AG04450 (cell line): ENCODE results near the gene ANXA10. TPM values are rescaled to one million over a fixed set of nuclear protein-coding genes. Genes with fewer than 3 reads are reported as not detected.

Experiments used
- CTCF ChIA-PET: fragments of 300-600, 350-600 bp; formaldehyde crosslinking; extraction: SDS; loops from one replicate; lab custom pipeline; 2022; ENCODE audit warnings: antibody characterized with exemption, inconsistent platforms; lab: Charles Lee
- POLR2A ChIA-PET: fragments of 350-600 bp; formaldehyde crosslinking; extraction: SDS; loops from one replicate; lab custom pipeline; 2021; ENCODE audit warnings: antibody characterized with exemption, inconsistent platforms; lab: Yijun Ruan, JAX
- DNase-seq: peaks from one replicate; pipeline ENCODE4 v3.0.0-alpha.2; 2011; ENCODE audit warnings: low read depth, low spot score
- H3K27ac ChIP-seq: one replicate; pipeline ENCODE4 v1.5.1; 2012; ENCODE audit warnings: low read depth, low read length, control low read depth
- H3K27me3 ChIP-seq: one replicate; pipeline ENCODE4 v1.6.0; 2012; ENCODE audit warnings: low read length; ENCODE audit not compliant: control insufficient read depth, insufficient read depth
- H3K4me3 ChIP-seq: 2 replicates; pipeline ENCODE4 v1.5.1; 2011; ENCODE audit warnings: mild to moderate bottlenecking, low read depth, low read length, control low read depth
- H3K9me3 ChIP-seq: 2 replicates; pipeline ENCODE4 v1.5.1; 2012; ENCODE audit warnings: low read length; ENCODE audit not compliant: control insufficient read depth, insufficient read depth
- polyA plus RNA-seq: library from polyadenylated mRNA; depleted of rRNA; stranded (reverse); fragments of >200 nt; gene quantifications from 2 replicates; pipeline ENCODE4 v1.2.3, GENCODE V29; 2011
- TF ChIP-seq, protein P1 (sequence below): IDR thresholded peaks from 2 replicates; pipeline ENCODE4 v1.5.1; 2011; ENCODE audit warnings: low read depth, low read length, control low read depth, inconsistent platforms

ANXA10 gene
- polyA plus RNA-seq, 1 experiment = 0.60 TPM

DNA sequence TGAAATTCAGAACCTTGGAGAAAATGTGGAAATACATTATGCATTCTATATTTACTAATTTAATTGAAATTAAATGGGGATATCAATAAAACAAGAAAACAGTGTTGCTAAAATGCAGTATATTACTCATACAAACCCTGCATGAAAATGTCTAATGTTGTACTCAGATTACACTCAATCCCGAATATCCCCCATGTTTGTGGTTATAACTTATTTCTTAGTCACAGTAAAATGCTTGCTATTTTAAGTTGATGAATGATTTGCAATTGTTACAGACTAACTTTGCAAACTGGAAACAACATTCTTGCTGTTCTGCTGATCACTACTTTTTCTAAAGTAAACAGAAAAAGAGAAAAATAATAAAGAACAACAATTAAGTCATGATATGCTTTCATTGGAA, 33.1 kb upstream of the ANXA10 start:
- H3K4me3 ChIP-seq = no peak overlapping the region
- TF ChIP-seq, protein P1, sequence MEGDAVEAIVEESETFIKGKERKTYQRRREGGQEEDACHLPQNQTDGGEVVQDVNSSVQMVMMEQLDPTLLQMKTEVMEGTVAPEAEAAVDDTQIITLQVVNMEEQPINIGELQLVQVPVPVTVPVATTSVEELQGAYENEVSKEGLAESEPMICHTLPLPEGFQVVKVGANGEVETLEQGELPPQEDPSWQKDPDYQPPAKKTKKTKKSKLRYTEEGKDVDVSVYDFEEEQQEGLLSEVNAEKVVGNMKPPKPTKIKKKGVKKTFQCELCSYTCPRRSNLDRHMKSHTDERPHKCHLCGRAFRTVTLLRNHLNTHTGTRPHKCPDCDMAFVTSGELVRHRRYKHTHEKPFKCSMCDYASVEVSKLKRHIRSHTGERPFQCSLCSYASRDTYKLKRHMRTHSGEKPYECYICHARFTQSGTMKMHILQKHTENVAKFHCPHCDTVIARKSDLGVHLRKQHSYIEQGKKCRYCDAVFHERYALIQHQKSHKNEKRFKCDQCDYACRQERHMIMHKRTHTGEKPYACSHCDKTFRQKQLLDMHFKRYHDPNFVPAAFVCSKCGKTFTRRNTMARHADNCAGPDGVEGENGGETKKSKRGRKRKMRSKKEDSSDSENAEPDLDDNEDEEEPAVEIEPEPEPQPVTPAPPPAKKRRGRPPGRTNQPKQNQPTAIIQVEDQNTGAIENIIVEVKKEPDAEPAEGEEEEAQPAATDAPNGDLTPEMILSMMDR = no peak
- CTCF ChIA-PET = no interaction called here
- peak; percentile 15 for DNase-seq
- H3K27me3 ChIP-seq = no peaks in the 10 kb centered on the region
- H3K9me3 ChIP-seq = no peaks in the 10 kb centered on the region
- POLR2A ChIA-PET = no interaction called here
- H3K27ac ChIP-seq = no peak overlapping the region

DNA sequence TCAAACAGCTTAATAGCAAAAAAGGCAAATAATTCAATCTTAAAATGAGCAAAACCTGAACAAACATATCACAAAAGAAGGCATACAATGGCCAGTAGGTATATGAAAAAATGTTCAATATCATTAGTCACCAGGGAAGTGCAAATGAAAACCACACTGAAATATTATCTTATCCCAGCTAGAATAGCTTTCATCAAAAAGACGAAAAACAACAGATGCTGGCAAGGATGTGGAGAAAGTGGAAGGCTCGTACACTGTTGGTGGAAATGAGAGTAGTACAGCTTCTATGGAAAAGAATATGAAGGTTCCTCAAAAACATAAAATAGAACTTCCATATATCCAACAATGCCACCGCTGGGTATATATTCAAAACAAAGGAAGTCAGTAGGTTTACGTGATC, 29.3 kb upstream of the ANXA10 start:
- ChIA-PET CTCF (interaction anchor here (1.2 to 1.4 kb wide), 2 partner anchors 12 to 440 kb away, joined by 3 read pairs; no protein-coding TSS in a partner anchor), POLR2A (no interaction called here)
- Histone ChIP-seq H3K27me3 (no peaks in the 10 kb centered on the region), H3K27ac (no peak overlapping the region), H3K4me3 (no peak overlapping the region), H3K9me3 (no peaks in the 10 kb centered on the region)
- DNase-seq = no peak
- TF ChIP-seq, protein P1 = no peak

GRCh38 chr4:168070903-168071302, 21.4 kb upstream of the ANXA10 start:
- no peaks in the 10 kb centered on the region for H3K27me3 ChIP-seq
- H3K4me3 ChIP-seq = no peak overlapping the region
- POLR2A ChIA-PET = no interaction called here
- H3K9me3 ChIP-seq = no peaks in the 10 kb centered on the region
- no peak for DNase-seq
- CTCF ChIA-PET = interaction anchor here (0.8 kb wide), 1 partner anchor 83 kb away, joined by 4 read pairs; no protein-coding TSS in a partner anchor
- TF ChIP-seq, protein P1 = no peak
- no peak overlapping the region for H3K27ac ChIP-seq

- Histone ChIP-seq H3K27ac (no peak overlapping the region), H3K9me3 (no peaks in the 10 kb centered on the region), H3K27me3 (no peaks in the 10 kb centered on the region), H3K4me3 (no peak overlapping the region)
- TF ChIP-seq, protein P1 = no peak
- ChIA-PET POLR2A (no interaction called here), CTCF (no interaction called here)
- no peak for DNase-seq
These were observed 21.0 kb upstream of the ANXA10 start for GRCh38 chr4:168071304-168071703.

DNA sequence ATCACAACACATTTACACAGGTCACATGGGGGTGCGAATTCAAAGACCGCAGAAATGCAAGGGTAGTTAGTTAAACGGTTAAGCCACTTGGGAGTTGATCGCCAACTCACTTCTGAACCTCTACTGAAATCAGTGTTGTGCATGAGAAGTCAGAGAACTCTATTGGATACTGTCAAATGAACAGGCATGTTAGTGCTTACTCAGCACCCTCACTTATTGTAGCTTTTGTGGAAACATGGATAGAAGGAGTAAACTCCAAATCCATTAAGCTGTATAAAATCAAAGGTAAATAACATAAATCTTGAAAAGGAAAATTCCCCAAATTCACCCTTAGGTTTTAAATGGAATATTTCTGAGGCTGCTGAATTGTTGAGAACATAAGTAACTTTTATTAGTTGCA, 17.5 kb upstream of the ANXA10 start:
- no peak overlapping the region for H3K4me3 ChIP-seq
- ChIA-PET CTCF (interaction anchor here (0.8 to 1.3 kb wide), 6 partner anchors 12 to 1054 kb away, joined by 3 read pairs; no protein-coding TSS in a partner anchor), POLR2A (no interaction called here)
- H3K27ac ChIP-seq = no peak overlapping the region
- DNase-seq = no peak
- H3K27me3 ChIP-seq = no peaks in the 10 kb centered on the region
- TF ChIP-seq, protein P1 = no peak
- no peaks in the 10 kb centered on the region for H3K9me3 ChIP-seq
